ENCODE results near the gene TFG.

Gene TFG

DNA sequence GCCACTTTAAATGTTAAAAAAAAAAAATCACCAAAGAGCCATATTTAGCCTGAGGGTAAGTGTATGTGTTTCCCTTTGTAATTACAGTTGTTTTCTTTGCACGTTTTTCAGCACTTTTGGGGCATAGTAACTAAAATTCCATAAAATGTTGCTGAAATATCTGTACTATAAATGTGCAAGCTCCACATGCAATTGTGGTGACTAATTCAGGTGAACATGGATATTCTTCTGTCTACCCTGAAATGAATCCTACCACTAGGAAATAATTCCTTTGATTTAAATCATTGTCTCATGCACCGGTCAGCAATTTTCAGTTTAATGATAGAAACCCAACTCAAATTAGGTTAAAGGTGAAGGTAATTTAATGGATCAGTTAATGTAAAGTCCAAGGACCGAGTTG, 13.1 kb upstream of the TFG start:
- Histone ChIP-seq H3K27me3 (ENCODE audit: control insufficient read depth in 3 of 3, insufficient read depth in 3 of 3, low read depth in 1 of 3, low read length in 3 of 3) (peaks cover 0 to 3% (median 0%) of the 10 kb centered on the region in 3 experiments), H3K27ac (replicated peaks; ENCODE audit: low read length) (no peak overlapping the region), H4K91ac (ENCODE audit: low read depth, low read length, poor library complexity) (no peak overlapping the region), H3K14ac (ENCODE audit: low read length) (no peak overlapping the region), H2BK120ac (ENCODE audit: low read depth, low read length) (no peak overlapping the region), H2BK15ac (ENCODE audit: low read length) (no peak overlapping the region), H2BK5ac (ENCODE audit: low read length) (no peak overlapping the region), H3K36me3 (replicated peaks in 1 of 2; ENCODE audit: control insufficient read depth in 2 of 2, insufficient read depth in 2 of 2, low read length in 2 of 2) (no peaks in the 10 kb centered on the region), H3K23ac (ENCODE audit: low read depth, low read length, poor library complexity) (no peak overlapping the region), H2AFZ (ENCODE audit: low read length) (no peak overlapping the region), H4K8ac (ENCODE audit: low read depth, low read length) (no peak overlapping the region), H3K4me2 (ENCODE audit: insufficient read depth, low read length, poor library complexity, severe bottlenecking) (no peak overlapping the region), H3K4ac (ENCODE audit: low read length) (no peak overlapping the region), H3K9me3 (replicated peaks in 1 of 2; ENCODE audit: control insufficient read depth in 2 of 2, insufficient read depth in 1 of 2, low read depth in 1 of 2, low read length in 2 of 2) (no peaks in the 10 kb centered on the region), H3K18ac (ENCODE audit: low read length) (no peak overlapping the region), H3K9ac (ENCODE audit: low read depth, low read length, poor library complexity) (no peak overlapping the region), H2AK5ac (ENCODE audit: low read depth, low read length) (no peak overlapping the region), H3K4me3 (ENCODE audit: low read length in 2 of 2) (no peak overlapping the region), H2BK12ac (ENCODE audit: low read length) (no peak overlapping the region), H3K79me1 (ENCODE audit: low read depth, low read length) (no peaks in the 10 kb centered on the region), H3K4me1 (ENCODE audit: control insufficient read depth in 2 of 2, insufficient read depth in 1 of 2, low read depth in 1 of 2, low read length in 2 of 2) (no peaks in the 10 kb centered on the region)
- no peak for DNase-seq (ENCODE audit: low spot score)
- whole genome bisulfite sequencing, 2 donors (ENCODE audit: extremely low coverage in 2 of 2, insufficient read length in 2 of 2, insufficient replicate concordance in 1 of 2), result no CpG with 5 or more reads among the region's 3 CpGs

DNA sequence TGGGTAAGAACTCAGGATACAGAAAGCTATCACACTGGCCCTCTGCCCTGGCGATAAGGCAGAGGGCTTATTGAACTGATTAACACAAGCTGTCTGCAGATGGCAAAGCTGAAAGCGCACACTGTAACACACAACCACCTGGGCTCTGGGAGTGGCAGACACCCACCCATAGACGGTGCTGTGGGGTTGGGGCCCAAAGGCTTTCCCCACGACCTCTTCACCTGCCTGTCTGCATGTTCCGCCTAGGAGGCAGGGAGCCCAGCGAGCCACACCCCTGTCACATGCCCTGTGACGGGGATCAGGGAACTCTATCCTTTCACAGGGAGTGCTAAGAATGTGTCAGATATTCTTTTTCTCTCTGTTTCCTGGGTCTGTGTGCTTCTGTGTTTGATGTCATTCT, 12.1 kb upstream of the TFG start:
- Histone ChIP-seq H3K4me1 (ENCODE audit: control insufficient read depth in 2 of 2, insufficient read depth in 1 of 2, low read depth in 1 of 2, low read length in 2 of 2) (no peaks in the 10 kb centered on the region), H4K8ac (ENCODE audit: low read depth, low read length) (no peak overlapping the region), H2AK5ac (ENCODE audit: low read depth, low read length) (no peak overlapping the region), H2BK12ac (ENCODE audit: low read length) (no peak overlapping the region), H3K14ac (ENCODE audit: low read length) (no peak overlapping the region), H2BK120ac (ENCODE audit: low read depth, low read length) (no peak overlapping the region), H3K79me1 (ENCODE audit: low read depth, low read length) (no peaks in the 10 kb centered on the region), H4K91ac (ENCODE audit: low read depth, low read length, poor library complexity) (no peak overlapping the region), H3K23ac (ENCODE audit: low read depth, low read length, poor library complexity) (no peak overlapping the region), H2AFZ (ENCODE audit: low read length) (no peak overlapping the region), H3K9me3 (replicated peaks in 1 of 2; ENCODE audit: control insufficient read depth in 2 of 2, insufficient read depth in 1 of 2, low read depth in 1 of 2, low read length in 2 of 2) (no peaks in the 10 kb centered on the region), H2BK15ac (ENCODE audit: low read length) (no peak overlapping the region), H3K4me2 (ENCODE audit: insufficient read depth, low read length, poor library complexity, severe bottlenecking) (no peak overlapping the region), H3K36me3 (replicated peaks in 1 of 2; ENCODE audit: control insufficient read depth in 2 of 2, insufficient read depth in 2 of 2, low read length in 2 of 2) (no peaks in the 10 kb centered on the region), H2BK5ac (ENCODE audit: low read length) (no peak overlapping the region), H3K9ac (ENCODE audit: low read depth, low read length, poor library complexity) (no peak overlapping the region), H3K4me3 (ENCODE audit: low read length in 2 of 2) (no peak overlapping the region), H3K4ac (ENCODE audit: low read length) (no peak overlapping the region), H3K27ac (replicated peaks; ENCODE audit: low read length) (no peak overlapping the region), H3K18ac (ENCODE audit: low read length) (no peak overlapping the region), H3K27me3 (ENCODE audit: control insufficient read depth in 3 of 3, insufficient read depth in 3 of 3, low read depth in 1 of 3, low read length in 3 of 3) (peaks cover 0 to 3% (median 0%) of the 10 kb centered on the region in 3 experiments)
- no peak for DNase-seq (ENCODE audit: low spot score)
- WGBS, 2 donors (ENCODE audit: extremely low coverage in 2 of 2, insufficient read length in 2 of 2, insufficient replicate concordance in 1 of 2), result no CpG with 5 or more reads among the region's 7 CpGs

DNA sequence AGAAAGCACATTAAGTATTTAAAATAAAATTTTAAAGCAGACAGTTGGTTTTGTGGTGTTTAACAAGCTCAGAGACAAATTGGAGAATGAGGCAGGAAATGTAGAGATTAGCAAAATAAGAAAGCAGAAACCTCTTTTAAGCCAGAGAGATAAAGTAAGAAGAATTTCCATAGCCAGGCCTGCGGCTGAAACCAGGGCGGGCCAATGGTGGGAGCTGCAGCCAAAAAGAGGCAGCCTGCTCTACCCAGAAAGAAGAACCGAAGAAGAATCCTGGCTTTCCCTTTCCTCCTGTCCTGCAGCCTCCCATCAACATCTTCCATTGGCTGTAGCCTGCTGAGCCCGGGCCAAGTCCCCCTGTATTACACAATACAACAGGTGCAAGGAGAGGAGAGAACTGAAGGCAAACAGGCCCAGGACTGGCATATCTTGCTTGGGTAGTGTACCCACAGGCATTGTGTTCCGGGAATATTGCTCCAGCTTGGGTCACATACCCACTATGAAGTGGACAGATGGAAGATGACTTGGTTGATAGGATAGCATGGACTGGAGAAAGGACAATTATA, 11.5 kb upstream of the TFG start:
- Histone ChIP-seq H3K14ac (ENCODE audit: low read length) (no peak overlapping the region), H3K9ac (ENCODE audit: low read depth, low read length, poor library complexity) (no peak overlapping the region), H3K4me3 (ENCODE audit: low read length in 2 of 2) (no peak overlapping the region), H3K27me3 (ENCODE audit: control insufficient read depth in 3 of 3, insufficient read depth in 3 of 3, low read depth in 1 of 3, low read length in 3 of 3) (peaks cover 0 to 3% (median 0%) of the 10 kb centered on the region in 3 experiments), H4K91ac (ENCODE audit: low read depth, low read length, poor library complexity) (no peak overlapping the region), H2BK12ac (ENCODE audit: low read length) (no peak overlapping the region), H2BK120ac (ENCODE audit: low read depth, low read length) (no peak overlapping the region), H3K36me3 (replicated peaks in 1 of 2; ENCODE audit: control insufficient read depth in 2 of 2, insufficient read depth in 2 of 2, low read length in 2 of 2) (no peaks in the 10 kb centered on the region), H3K4me1 (ENCODE audit: control insufficient read depth in 2 of 2, insufficient read depth in 1 of 2, low read depth in 1 of 2, low read length in 2 of 2) (no peaks in the 10 kb centered on the region), H4K8ac (ENCODE audit: low read depth, low read length) (no peak overlapping the region), H3K4ac (ENCODE audit: low read length) (no peak overlapping the region), H3K79me1 (ENCODE audit: low read depth, low read length) (no peaks in the 10 kb centered on the region), H3K23ac (ENCODE audit: low read depth, low read length, poor library complexity) (no peak overlapping the region), H2BK5ac (ENCODE audit: low read length) (no peak overlapping the region), H2AFZ (ENCODE audit: low read length) (peak overlapping the region; percentile 62), H3K4me2 (ENCODE audit: insufficient read depth, low read length, poor library complexity, severe bottlenecking) (no peak overlapping the region), H2AK5ac (ENCODE audit: low read depth, low read length) (no peak overlapping the region), H3K9me3 (replicated peaks in 1 of 2; ENCODE audit: control insufficient read depth in 2 of 2, insufficient read depth in 1 of 2, low read depth in 1 of 2, low read length in 2 of 2) (no peaks in the 10 kb centered on the region), H3K18ac (ENCODE audit: low read length) (no peak overlapping the region), H2BK15ac (ENCODE audit: low read length) (no peak overlapping the region), H3K27ac (replicated peaks; ENCODE audit: low read length) (no peak overlapping the region)
- WGBS, 2 donors (ENCODE audit: extremely low coverage in 2 of 2, insufficient read length in 2 of 2, insufficient replicate concordance in 1 of 2), result no CpG with 5 or more reads among the region's 5 CpGs
- DNase-seq (ENCODE audit: low spot score), result no peak

DNA sequence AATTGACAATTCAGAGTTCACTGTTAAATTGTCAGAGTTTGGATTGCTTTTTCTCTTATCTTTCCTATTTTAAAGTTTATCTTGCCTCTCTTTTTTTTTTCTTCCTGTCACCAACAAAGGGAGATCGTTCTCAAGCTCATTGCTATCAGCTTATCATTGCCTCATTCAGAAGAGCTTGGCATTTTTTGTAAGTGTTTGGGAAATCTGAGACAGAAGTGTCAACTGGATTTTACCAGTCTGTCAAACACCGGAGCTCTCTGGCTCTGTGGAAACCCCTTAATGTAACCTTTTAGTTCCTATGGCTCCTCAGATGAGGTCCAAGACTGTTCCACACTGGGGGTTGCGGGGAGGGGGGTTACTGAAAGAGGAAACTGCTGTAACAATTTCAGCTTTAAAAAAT, 10.6 kb upstream of the TFG start:
- DNase-seq (ENCODE audit: low spot score), result no peak
- peak overlapping the region; percentile 62 for H2AFZ ChIP-seq (ENCODE audit: low read length)
- no peak overlapping the region for H4K8ac ChIP-seq (ENCODE audit: low read depth, low read length)
- no peak overlapping the region for H3K9ac ChIP-seq (ENCODE audit: low read depth, low read length, poor library complexity)
- no peak overlapping the region for H3K14ac ChIP-seq (ENCODE audit: low read length)
- no peak overlapping the region for H3K4me2 ChIP-seq (ENCODE audit: insufficient read depth, low read length, poor library complexity, severe bottlenecking)
- no peak overlapping the region for H2BK5ac ChIP-seq (ENCODE audit: low read length)
- H3K18ac ChIP-seq (ENCODE audit: low read length), result no peak overlapping the region
- H3K36me3 ChIP-seq (replicated peaks in 1 of 2; ENCODE audit: control insufficient read depth in 2 of 2, insufficient read depth in 2 of 2, low read length in 2 of 2), result no peaks in the 10 kb centered on the region
- no peak overlapping the region for H2AK5ac ChIP-seq (ENCODE audit: low read depth, low read length)
- no peaks in the 10 kb centered on the region for H3K79me1 ChIP-seq (ENCODE audit: low read depth, low read length)
- no peak overlapping the region for H3K23ac ChIP-seq (ENCODE audit: low read depth, low read length, poor library complexity)
- no peak overlapping the region for H3K4me3 ChIP-seq (ENCODE audit: low read length in 2 of 2)
- no peak overlapping the region for H2BK15ac ChIP-seq (ENCODE audit: low read length)
- H3K27me3 ChIP-seq (ENCODE audit: control insufficient read depth in 3 of 3, insufficient read depth in 3 of 3, low read depth in 1 of 3, low read length in 3 of 3), result peaks cover 0 to 3% (median 0%) of the 10 kb centered on the region in 3 experiments
- H2BK120ac ChIP-seq (ENCODE audit: low read depth, low read length), result no peak overlapping the region
- no peak overlapping the region for H3K4ac ChIP-seq (ENCODE audit: low read length)
- no peak overlapping the region for H4K91ac ChIP-seq (ENCODE audit: low read depth, low read length, poor library complexity)
- H3K9me3 ChIP-seq (replicated peaks in 1 of 2; ENCODE audit: control insufficient read depth in 2 of 2, insufficient read depth in 1 of 2, low read depth in 1 of 2, low read length in 2 of 2), result no peaks in the 10 kb centered on the region
- no peaks in the 10 kb centered on the region for H3K4me1 ChIP-seq (ENCODE audit: control insufficient read depth in 2 of 2, insufficient read depth in 1 of 2, low read depth in 1 of 2, low read length in 2 of 2)
- no CpG with 5 or more reads among the region's 3 CpGs for WGBS, 2 donors (ENCODE audit: extremely low coverage in 2 of 2, insufficient read length in 2 of 2, insufficient replicate concordance in 1 of 2)
- no peak overlapping the region for H2BK12ac ChIP-seq (ENCODE audit: low read length)
- H3K27ac ChIP-seq (replicated peaks; ENCODE audit: low read length), result no peak overlapping the region

All from neuronal stem cell (in vitro differentiated cells).